Epithelial cell of esophagus (primary cell): Measurements from ENCODE around the gene ARHGAP30.

ENCODE experiments used
- DNase-seq: peaks from one replicate; pipeline ENCODE4 v3.0.0; 2010; ENCODE audit warnings: low read depth
- H3K4me3 ChIP-seq: 2 replicates; pipeline ENCODE4 v1.5.1; 2011; ENCODE audit warnings: mild to moderate bottlenecking, low read length, control low read depth
- TF ChIP-seq, protein P1 (sequence below): IDR thresholded peaks from 2 replicates; pipeline ENCODE4 v1.5.1; 2011; ENCODE audit warnings: low read depth, mild to moderate bottlenecking, low read length, control low read depth, inconsistent platforms; ENCODE audit not compliant: insufficient read depth; ENCODE audit errors: missing control alignments

The ARHGAP30 gene

DNA sequence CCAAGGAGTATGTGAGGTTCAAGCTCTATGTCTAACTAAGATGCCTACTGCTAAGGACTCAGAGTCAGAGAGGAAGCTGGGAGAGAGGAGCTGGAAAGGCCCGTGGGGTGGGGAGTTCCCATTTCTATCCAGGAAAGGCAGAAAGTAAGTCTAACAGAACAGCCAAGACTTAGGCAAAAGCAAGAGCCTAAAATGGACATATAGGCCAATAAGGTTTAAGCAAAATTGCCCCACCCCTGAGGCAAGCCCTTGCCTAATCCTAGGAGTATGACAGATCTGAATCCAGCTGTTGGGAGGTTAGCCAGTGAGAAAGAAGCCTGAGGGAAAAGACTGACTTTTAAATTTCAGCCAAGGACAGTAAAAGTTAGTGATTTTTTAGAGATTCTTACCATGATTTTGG lies 26.8 kb upstream of the ARHGAP30 start:
- no peak overlapping the region for H3K4me3 ChIP-seq
- DNase-seq: peak; percentile 90
- TF ChIP-seq, protein P1, sequence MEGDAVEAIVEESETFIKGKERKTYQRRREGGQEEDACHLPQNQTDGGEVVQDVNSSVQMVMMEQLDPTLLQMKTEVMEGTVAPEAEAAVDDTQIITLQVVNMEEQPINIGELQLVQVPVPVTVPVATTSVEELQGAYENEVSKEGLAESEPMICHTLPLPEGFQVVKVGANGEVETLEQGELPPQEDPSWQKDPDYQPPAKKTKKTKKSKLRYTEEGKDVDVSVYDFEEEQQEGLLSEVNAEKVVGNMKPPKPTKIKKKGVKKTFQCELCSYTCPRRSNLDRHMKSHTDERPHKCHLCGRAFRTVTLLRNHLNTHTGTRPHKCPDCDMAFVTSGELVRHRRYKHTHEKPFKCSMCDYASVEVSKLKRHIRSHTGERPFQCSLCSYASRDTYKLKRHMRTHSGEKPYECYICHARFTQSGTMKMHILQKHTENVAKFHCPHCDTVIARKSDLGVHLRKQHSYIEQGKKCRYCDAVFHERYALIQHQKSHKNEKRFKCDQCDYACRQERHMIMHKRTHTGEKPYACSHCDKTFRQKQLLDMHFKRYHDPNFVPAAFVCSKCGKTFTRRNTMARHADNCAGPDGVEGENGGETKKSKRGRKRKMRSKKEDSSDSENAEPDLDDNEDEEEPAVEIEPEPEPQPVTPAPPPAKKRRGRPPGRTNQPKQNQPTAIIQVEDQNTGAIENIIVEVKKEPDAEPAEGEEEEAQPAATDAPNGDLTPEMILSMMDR: no peak

DNA sequence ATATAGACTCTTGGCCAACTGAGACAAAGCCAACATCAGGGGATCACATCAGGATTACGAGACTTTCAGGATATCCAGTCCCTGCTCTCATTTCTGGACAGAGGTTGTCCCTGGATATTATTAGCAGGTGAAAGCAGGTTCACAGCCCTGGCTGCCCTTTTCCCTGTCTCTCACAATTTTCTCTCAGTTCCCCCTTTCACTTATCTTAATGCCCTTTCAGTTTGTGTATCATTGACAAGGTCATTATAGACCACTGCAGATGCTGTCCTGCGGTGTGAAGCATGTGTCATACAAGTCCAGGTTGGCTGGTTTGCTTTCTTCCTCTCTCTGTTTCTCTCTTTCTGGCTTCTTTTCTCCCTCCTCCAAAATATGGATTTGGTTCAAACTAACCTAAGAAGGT lies 26.3 kb upstream of the ARHGAP30 start:
- TF ChIP-seq, protein P1: no peak
- no peak for DNase-seq
- H3K4me3 ChIP-seq: no peak overlapping the region

DNA sequence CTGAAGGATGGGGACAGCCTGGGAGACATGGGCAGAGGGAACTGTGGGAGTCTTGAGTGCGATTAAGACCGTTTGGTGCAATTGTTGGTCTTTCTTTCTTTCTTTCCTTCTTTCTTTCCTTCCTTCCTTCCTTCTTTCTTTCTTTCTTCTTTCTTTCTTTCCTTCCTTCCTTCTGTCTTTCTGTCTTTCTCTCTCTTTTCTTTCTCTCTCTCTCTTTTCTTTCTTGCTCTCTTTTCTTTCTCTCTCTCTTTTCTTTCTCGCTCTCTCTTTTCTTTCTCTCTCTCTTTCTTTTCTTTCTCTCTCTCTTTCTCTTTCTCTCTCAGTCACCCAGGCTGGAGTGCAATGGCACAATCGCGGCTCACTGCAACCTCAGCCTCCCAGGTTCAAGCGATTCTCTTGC lies 25.5 kb upstream of the ARHGAP30 start:
- H3K4me3 ChIP-seq: no peak overlapping the region
- TF ChIP-seq, protein P1: no peak

DNA sequence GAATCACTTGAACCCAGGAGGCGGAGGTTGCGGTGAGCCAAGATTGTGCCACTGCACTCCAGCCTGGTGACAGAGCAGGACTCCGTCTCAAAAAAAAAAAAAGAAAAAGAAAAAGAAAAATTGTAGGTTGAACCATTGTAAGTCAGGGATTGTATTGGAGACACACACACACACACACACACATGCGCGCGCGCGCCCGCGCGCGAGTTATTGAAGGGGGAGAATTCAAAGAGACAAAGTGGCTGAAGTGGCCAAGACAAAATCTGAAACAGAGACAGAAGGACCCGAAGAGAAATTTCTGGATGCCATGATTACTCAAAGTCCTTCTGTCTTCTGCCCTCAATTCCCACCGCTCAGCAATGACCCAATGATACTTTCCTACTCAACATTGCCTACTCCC lies 24.8 kb upstream of the ARHGAP30 start:
- no peak for DNase-seq
- H3K4me3 ChIP-seq: no peak overlapping the region
- TF ChIP-seq, protein P1: no peak

More for the DNA sequence above, 25.5 kb upstream of the ARHGAP30 start:
- no peak for DNase-seq

DNA sequence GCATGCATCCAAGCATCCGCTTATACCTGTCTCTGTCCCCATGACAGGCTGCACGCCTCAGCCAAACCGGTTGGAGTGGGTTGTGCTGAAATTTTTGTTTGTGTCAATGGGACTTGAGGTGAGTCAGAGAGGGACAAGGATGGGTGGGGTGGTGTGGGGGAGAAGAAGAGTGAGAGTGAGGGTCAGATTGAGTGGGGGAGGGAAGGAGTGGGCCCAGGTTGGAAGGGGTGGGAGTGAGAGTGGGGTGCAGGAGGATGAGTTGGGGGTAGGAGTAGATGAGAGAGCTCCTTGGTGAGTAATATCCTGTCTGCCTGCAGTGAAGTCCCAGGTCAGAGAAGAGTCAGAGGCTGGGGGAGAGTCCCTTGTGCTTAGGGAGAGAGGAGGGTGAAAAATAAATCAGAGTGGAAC lies 22.9 kb upstream of the ARHGAP30 start:
- no peak overlapping the region for H3K4me3 ChIP-seq
- TF ChIP-seq, protein P1: no peak
- peak; percentile 87 for DNase-seq

DNA sequence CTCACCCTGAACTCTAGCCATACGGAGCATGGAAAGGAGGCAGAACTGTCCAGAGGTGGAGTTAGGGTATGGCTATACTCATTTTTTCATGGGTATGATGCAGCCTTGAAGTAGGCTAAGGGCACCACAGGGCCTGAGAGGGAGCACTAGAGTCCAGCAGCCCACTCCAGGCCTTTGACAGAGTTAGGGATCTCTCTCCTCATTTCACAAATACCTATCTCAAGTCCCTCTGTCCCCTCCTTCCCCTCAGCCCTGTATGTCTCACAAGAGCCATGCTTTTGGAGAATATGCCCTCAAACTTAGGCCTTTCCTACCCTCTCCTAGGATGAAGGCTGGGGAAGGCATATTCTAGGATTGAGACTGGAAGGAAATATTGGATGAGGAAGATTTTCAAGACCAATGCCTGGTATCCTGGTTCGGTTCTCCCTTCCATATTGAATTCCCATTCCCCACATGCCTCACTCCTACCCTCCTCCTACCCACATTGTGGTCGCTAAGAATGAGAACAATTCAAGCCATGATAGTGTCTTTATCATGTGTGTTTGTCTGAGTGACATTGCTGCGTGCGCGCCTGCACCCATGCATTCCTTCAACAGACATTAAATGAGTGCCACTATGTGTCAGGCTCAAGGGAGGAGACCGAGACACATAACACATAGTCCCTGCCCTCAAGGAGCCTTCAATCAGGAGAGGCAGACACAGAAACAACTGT lies 22.3 kb upstream of the ARHGAP30 start:
- DNase-seq: no peak
- no peak overlapping the region for H3K4me3 ChIP-seq
- TF ChIP-seq, protein P1: no peak

DNA sequence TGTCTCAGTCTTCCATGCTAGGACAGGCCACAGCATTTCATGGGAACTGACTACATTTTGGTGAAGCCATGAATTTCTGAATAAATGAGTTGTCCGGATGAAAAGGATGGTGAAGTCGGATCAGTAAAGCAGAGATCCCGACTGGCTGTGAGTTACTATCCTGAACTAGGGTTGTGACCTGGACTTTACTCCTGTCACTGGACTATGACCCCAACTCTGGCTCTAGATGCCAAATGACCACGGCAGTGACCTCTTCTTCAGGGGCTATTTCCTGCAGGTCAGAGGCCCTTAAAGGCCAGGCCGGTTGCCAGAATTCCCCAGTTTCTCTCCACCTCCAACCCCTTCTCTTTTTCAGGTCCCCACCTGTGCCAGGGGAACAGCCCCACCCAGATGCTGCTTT lies 21.4 kb upstream of the ARHGAP30 start:
- TF ChIP-seq, protein P1: no peak
- no peak overlapping the region for H3K4me3 ChIP-seq
- DNase-seq: no peak
